Activated B cell treated with CpG ODN at 0.5 μM for 24 hours (primary cell): ENCODE data around the gene DLX4. TPM values are rescaled to one million over a fixed set of nuclear protein-coding genes. Genes with fewer than 3 reads are reported as not detected.

ENCODE experiments used
- ATAC-seq: fragments of 200-7000 bp; cut with Tn5 transposase; one replicate; pipeline ENCODE4 v1.10.0; 2021; ENCODE audit warnings: low read depth, mild to moderate bottlenecking, moderate library complexity
- CTCF ChIA-PET: fragments of 350-600 bp; sonication (Branson Sonifier 250); formaldehyde crosslinking; loops from one replicate; lab custom pipeline; 2021; ENCODE audit warnings: antibody characterized with exemption; lab: Charles Lee
- POLR2A ChIA-PET: fragments of 350-600 bp; sonication (Branson Sonifier 250); formaldehyde crosslinking; loops from one replicate; lab custom pipeline; 2021; ENCODE audit warnings: antibody characterized with exemption; lab: Charles Lee
- DNase-seq: peaks from one replicate; pipeline ENCODE4 v3.0.0; 2022
- H3K27ac Mint-ChIP-seq: one replicate; pipeline ENCODE4 v1.8.0; 2020; ENCODE audit warnings: mixed read lengths
- H3K27me3 Mint-ChIP-seq: one replicate; pipeline ENCODE4 v1.8.0; 2021; ENCODE audit warnings: mixed read lengths
- H3K36me3 Mint-ChIP-seq: one replicate; pipeline ENCODE4 v1.8.0; 2021; ENCODE audit warnings: low read depth, mixed read lengths
- H3K4me1 Mint-ChIP-seq: one replicate; pipeline ENCODE4 v1.8.0; 2021; ENCODE audit warnings: mixed read lengths
- H3K4me3 Mint-ChIP-seq: one replicate; pipeline ENCODE4 v1.8.0; 2020; ENCODE audit warnings: mild to moderate bottlenecking, mixed read lengths
- H3K9me3 Mint-ChIP-seq: one replicate; pipeline ENCODE4 v1.8.0; 2020; ENCODE audit warnings: mixed read lengths
- CTCF ChIP-seq: fragments of 200-600 bp; IDR thresholded peaks from one replicate; pipeline ENCODE4 v1.8.0; 2022; ENCODE audit warnings: antibody characterized with exemption, mild to moderate bottlenecking
- intact Hi-C: fragments of 100-400 bp; cut with micrococcal nuclease; formaldehyde crosslinking; loops from one replicate; pipeline ENCODE4 v1.15.1; 2024
- total RNA-seq: library from RNA; stranded (reverse); gene quantifications from 2 replicates; pipeline ENCODE4 v1.2.3, GENCODE V29; 2022

DLX4 gene
- total RNA-seq, 1 donor from 2014 or later = 0.42 TPM

GRCh38 chr17:49939318-49939717 lies 29.7 kb upstream of the DLX4 start:
- H3K9me3 Mint-ChIP-seq = no peaks in the 10 kb centered on the region
- ChIA-PET CTCF (no interaction called here), POLR2A (no interaction called here)
- H3K4me3 Mint-ChIP-seq = no peak overlapping the region
- no peak for TF ChIP-seq CTCF
- no peaks in the 10 kb centered on the region for H3K36me3 Mint-ChIP-seq
- DNase-seq (no peak), ATAC-seq (no peak)
- H3K4me1 Mint-ChIP-seq = no peaks in the 10 kb centered on the region
- H3K27me3 Mint-ChIP-seq = peaks cover 27% of the 10 kb centered on the region
- intact Hi-C loops = no loop called here
- H3K27ac Mint-ChIP-seq = no peak overlapping the region

GRCh38 chr17:49941427-49941826 lies 27.6 kb upstream of the DLX4 start:
- no peak for ATAC-seq
- H3K27me3 Mint-ChIP-seq = peaks cover 36% of the 10 kb centered on the region
- TF ChIP-seq CTCF = no peak

GRCh38 chr17:49942947-49943346 lies 26.0 kb upstream of the DLX4 start:
- Mint-ChIP-seq H3K9me3 (no peaks in the 10 kb centered on the region), H3K4me3 (no peak overlapping the region), H3K27me3 (peaks cover 41% of the 10 kb centered on the region), H3K36me3 (no peaks in the 10 kb centered on the region), H3K4me1 (no peaks in the 10 kb centered on the region), H3K27ac (no peak overlapping the region)
- DNase-seq = no peak
- intact Hi-C loops = no loop called here
- no peak for TF ChIP-seq CTCF
- no peak for ATAC-seq
- CTCF ChIA-PET = no interaction called here
- POLR2A ChIA-PET = no interaction called here

More at GRCh38 chr17:49941427-49941826, 27.6 kb upstream of the DLX4 start:
- POLR2A ChIA-PET = no interaction called here
- H3K9me3 Mint-ChIP-seq = no peaks in the 10 kb centered on the region
- CTCF ChIA-PET = no interaction called here
- intact Hi-C loops = no loop called here
- H3K27ac Mint-ChIP-seq = no peak overlapping the region
- H3K4me3 Mint-ChIP-seq = no peak overlapping the region
- H3K36me3 Mint-ChIP-seq = no peaks in the 10 kb centered on the region
- no peak for DNase-seq
- H3K4me1 Mint-ChIP-seq = no peaks in the 10 kb centered on the region

- TF ChIP-seq CTCF = no peak
- no peaks in the 10 kb centered on the region for H3K4me1 Mint-ChIP-seq
Observed at GRCh38 chr17:49944273-49944870, 24.6 kb upstream of the DLX4 start.

GRCh38 chr17:49946208-49946607 lies 22.8 kb upstream of the DLX4 start:
- ATAC-seq (no peak), DNase-seq (no peak)
- intact Hi-C loops = no loop called here
- TF ChIP-seq CTCF = no peak
- no peak overlapping the region for H3K27ac Mint-ChIP-seq
- no peak overlapping the region for H3K4me3 Mint-ChIP-seq
- H3K27me3 Mint-ChIP-seq = peaks cover 55% of the 10 kb centered on the region
- POLR2A ChIA-PET = no interaction called here
- CTCF ChIA-PET = no interaction called here
- no peaks in the 10 kb centered on the region for H3K9me3 Mint-ChIP-seq
- H3K36me3 Mint-ChIP-seq = no peaks in the 10 kb centered on the region
- H3K4me1 Mint-ChIP-seq = no peaks in the 10 kb centered on the region

More at GRCh38 chr17:49944273-49944870, 24.6 kb upstream of the DLX4 start:
- CTCF ChIA-PET = no interaction called here
- Mint-ChIP-seq H3K27me3 (peaks cover 43% of the 10 kb centered on the region), H3K36me3 (no peaks in the 10 kb centered on the region), H3K9me3 (no peaks in the 10 kb centered on the region), H3K27ac (no peak overlapping the region), H3K4me3 (no peak overlapping the region)
- DNase-seq (no peak), ATAC-seq (no peak)
- POLR2A ChIA-PET = no interaction called here
- intact Hi-C loops = no loop called here
